Epithelial cell of proximal tubule (primary cell): ENCODE measurements around the gene ACAN. TPM values are rescaled to one million over a fixed set of nuclear protein-coding genes. Genes with fewer than 3 reads are reported as not detected.

Experiments
- DNase-seq: peaks from one replicate; pipeline ENCODE4 v3.0.0-alpha.2; 2011; ENCODE audit warnings: low read depth
- H3K4me3 ChIP-seq: 2 replicates; pipeline ENCODE4 v1.5.1; 2011; ENCODE audit warnings: low read depth, mild to moderate bottlenecking, low read length
- CTCF ChIP-seq: conservative IDR thresholded peaks from 2 replicates; pipeline ENCODE4 v1.5.1; 2012; ENCODE audit warnings: low read depth, mild to moderate bottlenecking, low read length
- total RNA-seq: library from RNA; depleted of rRNA; stranded (reverse); fragments of >200 nt; gene quantifications from 2 replicates; pipeline ENCODE4 v1.2.3, GENCODE V29; 2015

Gene ACAN
- total RNA-seq, 1 donor from 2014 or later, result not detected

GRCh38 chr15:88860212-88860611, 57.0 kb downstream of the ACAN start:
- DNase-seq, result no peak
- no peak for TF ChIP-seq CTCF
- H3K4me3 ChIP-seq, result no peak overlapping the region

- no peak for TF ChIP-seq CTCF
- no peak for DNase-seq
- H3K4me3 ChIP-seq, result no peak overlapping the region
Measured at GRCh38 chr15:88863412-88863811, 60.2 kb downstream of the ACAN start.

GRCh38 chr15:88864861-88865497, 61.7 kb downstream of the ACAN start:
- no peak overlapping the region for H3K4me3 ChIP-seq
- TF ChIP-seq CTCF, result no peak
- DNase-seq, result no peak

GRCh38 chr15:88865498-88866099, 62.4 kb downstream of the ACAN start:
- no peak for TF ChIP-seq CTCF
- H3K4me3 ChIP-seq, result no peak overlapping the region
- DNase-seq, result no peak

GRCh38 chr15:88866295-88866881, 63.2 kb downstream of the ACAN start:
- TF ChIP-seq CTCF, result no peak
- H3K4me3 ChIP-seq, result no peak overlapping the region
- DNase-seq, result no peak

GRCh38 chr15:88871313-88871712, 68.1 kb downstream of the ACAN start:
- TF ChIP-seq CTCF, result no peak
- H3K4me3 ChIP-seq, result no peak overlapping the region
- no peak for DNase-seq

- H3K4me3 ChIP-seq, result no peak overlapping the region
- DNase-seq, result no peak
- no peak for TF ChIP-seq CTCF
Measured at GRCh38 chr15:88872106-88872505, 68.9 kb downstream of the ACAN start.
